Stomach (tissue), 4 donors: Measurements from ENCODE around the gene FCRLA.
"Not testable (repeated sequence)": the region's sequence is repeated elsewhere in the genome, so short reads cannot be mapped to it uniquely, and the experiment has no call there.

Experiments
- CTCF ChIP-seq, 7 experiments: fragments of 450-650 bp in 4 of 7; fragments of 200-600 bp in 3 of 7; sonication (generic) in 3 of 7; IDR thresholded peaks; one replicate each; pipeline ENCODE4 v1.5.1; 2016 to 2019; ENCODE audit warnings: antibody characterized with exemption in 7 of 7, control low read depth in 2 of 7, mild to moderate bottlenecking in 1 of 7
- POLR2A ChIP-seq, 4 donors: fragments of 450-650 bp; IDR thresholded peaks; one replicate each; pipeline ENCODE4 v1.6.1; 2016; ENCODE audit warnings: antibody characterized with exemption in 4 of 4, control low read depth in 2 of 4, mild to moderate bottlenecking in 1 of 4, moderate library complexity in 1 of 4
- POLR2AphosphoS5 ChIP-seq, 3 donors: sonication (generic); formaldehyde crosslinking; IDR thresholded peaks; one replicate each; pipeline ENCODE4 v1.6.1; 2016; ENCODE audit warnings: antibody characterized with exemption in 3 of 3

GRCh38 chr1:161663569-161663968, 43.5 kb upstream of the FCRLA start:
- TF ChIP-seq POLR2AphosphoS5, CTCF, POLR2A (IDR thresholded peaks at IDR 0.05): not testable (repeated sequence)
